Prostate gland (tissue), 2 donors: ENCODE results near the gene ALOX5AP. TPM values are rescaled to one million over a fixed set of nuclear protein-coding genes. Genes with fewer than 3 reads are reported as not detected.

Experiments used
- DNase-seq: peaks from one replicate; pipeline ENCODE4 v3.0.0-alpha.2; 2019; ENCODE audit warnings: low spot score
- H3K27ac ChIP-seq, 2 donors: fragments of 200-600 bp; sonication (generic); 2 replicates each; pipeline ENCODE4 v1.5.1; 2017 to 2019
- H3K27me3 ChIP-seq: fragments of 200-600 bp; sonication (generic); replicated peaks from 2 replicates; pipeline ENCODE4 v1.5.1; 2019; ENCODE audit not compliant: insufficient read depth
- H3K36me3 ChIP-seq, 2 donors: fragments of 200-600 bp; sonication (generic); 1 replicate in 1 of 2; 2 replicates in 1 of 2; pipeline versions ENCODE4 v1.5.1 to v1.8.1; 2017 to 2019
- H3K4me1 ChIP-seq: fragments of 200-600 bp; sonication (generic); replicated peaks from 2 replicates; pipeline ENCODE4 v1.5.1; 2019
- H3K4me3 ChIP-seq, 2 donors: fragments of 200-600 bp; sonication (generic); 2 replicates each; pipeline ENCODE4 v1.5.1; 2017 to 2019
- H3K9me3 ChIP-seq: fragments of 200-600 bp; sonication (generic); 2 replicates; pipeline ENCODE4 v1.5.1; 2017
- CTCF ChIP-seq, 4 experiments: fragments of 200-600 bp in 2 of 4; fragments of 450-650 bp in 2 of 4; sonication (generic) in 2 of 4; IDR thresholded peaks; 1 replicate in 3 of 4; 2 replicates in 1 of 4; pipeline ENCODE4 v1.5.1; 2016 to 2019; ENCODE audit warnings: antibody characterized with exemption in 4 of 4, mild to moderate bottlenecking in 2 of 4, moderate library complexity in 2 of 4
- POLR2A ChIP-seq: fragments of 450-650 bp; IDR thresholded peaks from one replicate; pipeline ENCODE4 v1.6.1; 2016; ENCODE audit warnings: antibody characterized with exemption, mild to moderate bottlenecking
- POLR2AphosphoS5 ChIP-seq: sonication (generic); formaldehyde crosslinking; IDR thresholded peaks from one replicate; pipeline ENCODE4 v1.6.1; 2017; ENCODE audit warnings: antibody characterized with exemption
- WGBS: methylation state at CpG from one replicate; pipeline ENCODE4 v1.1.5; 2018; 5-methylcytosine and 5-hydroxymethylcytosine counted together
- intact Hi-C: fragments of 100-400 bp; cut with DNase I; formaldehyde crosslinking; loops from one replicate; pipeline ENCODE4 v1.14.2; 2022
- total RNA-seq, 2 donors: library from RNA; depleted of rRNA; stranded (reverse); fragments of >200 nt; gene quantifications; one replicate each; pipeline ENCODE4 v1.1.0, GENCODE V29; 2016

The ALOX5AP gene
- total RNA-seq, 2 donors from 2014 or later: 7.3 to 20.6 TPM

- Histone ChIP-seq H3K4me3 (no peak overlapping the region), H3K9me3 (no peaks in the 10 kb centered on the region), H3K4me1 (no peaks in the 10 kb centered on the region), H3K27me3 (no peaks in the 10 kb centered on the region), H3K36me3 (no peaks in the 10 kb centered on the region), H3K27ac (no peak overlapping the region)
- 65% methylated on average over 11 of the region's 11 CpGs for WGBS
- intact Hi-C loops: no loop called here
- TF ChIP-seq POLR2AphosphoS5 (no peak), CTCF (IDR thresholded peaks at IDR 0.05) (no peak), POLR2A (no peak)
- no peak for DNase-seq
Measured at GRCh38 chr13:30810801-30811200, 75.5 kb downstream of the ALOX5AP start.

Other genes with a start within 250 kb of the ALOX5AP start
- gene USPL1, start 117.6 kb upstream of the ALOX5AP start, total RNA-seq: 10 to 100 TPM; 20.1 to 24.4 TPM
- 10 to 100 TPM in 1 of 2 donors, under 1 TPM in 1; 0.23 to 13.0 TPM for gene MEDAG, start 170.7 kb downstream of the ALOX5AP start, total RNA-seq
- gene TEX26, start 197.1 kb downstream of the ALOX5AP start, total RNA-seq: not detected